AG04450 (cell line): Measurements from ENCODE around the gene PRX. TPM values are rescaled to one million over a fixed set of nuclear protein-coding genes. Genes with fewer than 3 reads are reported as not detected.

ENCODE experiments used
- CTCF ChIA-PET: fragments of 300-600, 350-600 bp; formaldehyde crosslinking; extraction: SDS; loops from one replicate; lab custom pipeline; 2022; ENCODE audit warnings: antibody characterized with exemption, inconsistent platforms; lab: Charles Lee
- POLR2A ChIA-PET: fragments of 350-600 bp; formaldehyde crosslinking; extraction: SDS; loops from one replicate; lab custom pipeline; 2021; ENCODE audit warnings: antibody characterized with exemption, inconsistent platforms; lab: Yijun Ruan, JAX
- DNase-seq: peaks from one replicate; pipeline ENCODE4 v3.0.0-alpha.2; 2011; ENCODE audit warnings: low read depth, low spot score
- H3K27ac ChIP-seq: one replicate; pipeline ENCODE4 v1.5.1; 2012; ENCODE audit warnings: low read depth, low read length, control low read depth
- H3K27me3 ChIP-seq: one replicate; pipeline ENCODE4 v1.6.0; 2012; ENCODE audit warnings: low read length; ENCODE audit not compliant: control insufficient read depth, insufficient read depth
- H3K4me3 ChIP-seq: 2 replicates; pipeline ENCODE4 v1.5.1; 2011; ENCODE audit warnings: mild to moderate bottlenecking, low read depth, low read length, control low read depth
- H3K9me3 ChIP-seq: 2 replicates; pipeline ENCODE4 v1.5.1; 2012; ENCODE audit warnings: low read length; ENCODE audit not compliant: control insufficient read depth, insufficient read depth
- CTCF ChIP-seq: IDR thresholded peaks from 2 replicates; pipeline ENCODE4 v1.5.1; 2011; ENCODE audit warnings: low read depth, low read length, control low read depth, inconsistent platforms
- polyA plus RNA-seq: library from polyadenylated mRNA; depleted of rRNA; stranded (reverse); fragments of >200 nt; gene quantifications from 2 replicates; pipeline ENCODE4 v1.2.3, GENCODE V29; 2011

The PRX gene
- polyA plus RNA-seq, 1 experiment, result 1.8 TPM

- CTCF ChIA-PET, result interaction anchor here (1.0 to 2.3 kb wide), 3 partner anchors 20 to 191 kb away, joined by 3 to 14 read pairs (median 11); no protein-coding TSS in a partner anchor
- Histone ChIP-seq H3K9me3 (no peaks in the 10 kb centered on the region), H3K27me3 (no peaks in the 10 kb centered on the region), H3K4me3 (peak within 1 kb of the TSS; percentile 100), H3K27ac (peak within 1 kb of the TSS; percentile 91)
- peak; percentile 82 for DNase-seq
- POLR2A ChIA-PET, result interaction anchor here (0.5 to 1.5 kb wide), 4 partner anchors 9 to 21 kb away, joined by 3 to 9 read pairs (median 5); partner anchors contain the start of genes BLVRB and SERTAD1
- TF ChIP-seq CTCF, result no peak
These were observed 31.0 kb upstream of the PRX start, which contains the start of gene SERTAD3 for GRCh38 chr19:40444000-40444824. Gene SERTAD3 (minus strand): TSS chr19:40444335. CDS start chr19:40442080, 2,255 bp downstream.

- DNase-seq, result peak; percentile 99
- Histone ChIP-seq H3K27me3 (no peaks in the 10 kb centered on the region), H3K27ac (peak overlapping the region; percentile 91), H3K9me3 (no peaks in the 10 kb centered on the region), H3K4me3 (peak overlapping the region; percentile 100)
- CTCF ChIA-PET, result interaction anchor here (0.5 to 2.3 kb wide), 7 partner anchors 8 to 195 kb away, joined by 3 to 14 read pairs (median 7); no protein-coding TSS in a partner anchor
- POLR2A ChIA-PET, result interaction anchor here (0.5 to 3.4 kb wide), 18 partner anchors 8 to 240 kb away, joined by 3 to 43 read pairs (median 4); partner anchors contain the start of genes BLVRB, C19orf47, PLD3 and SERTAD1
- no peak for TF ChIP-seq CTCF
These were observed 30.2 kb upstream of the PRX start for GRCh38 chr19:40443131-40443999.

- ChIA-PET POLR2A (interaction anchor here (0.5 to 3.4 kb wide), 17 partner anchors 9 to 241 kb away, joined by 3 to 43 read pairs (median 4); partner anchors contain the start of genes BLVRB, C19orf47, PLD3 and SERTAD1), CTCF (interaction anchor here (0.5 to 2.3 kb wide), 5 partner anchors 7 to 196 kb away, joined by 3 to 14 read pairs (median 7); no protein-coding TSS in a partner anchor)
- Histone ChIP-seq H3K9me3 (no peaks in the 10 kb centered on the region), H3K4me3 (peak overlapping the region; percentile 100), H3K27me3 (no peaks in the 10 kb centered on the region), H3K27ac (peak overlapping the region; percentile 77)
- DNase-seq, result no peak
- no peak for TF ChIP-seq CTCF
These were observed 29.4 kb upstream of the PRX start for GRCh38 chr19:40442328-40443130.

GRCh38 chr19:40441719-40442253 is 28.6 kb upstream of the PRX start:
- peak overlapping the region; percentile 100 for H3K4me3 ChIP-seq

More at GRCh38 chr19:40441719-40442253, 28.6 kb upstream of the PRX start:
- no peak for TF ChIP-seq CTCF
- H3K27me3 ChIP-seq, result no peaks in the 10 kb centered on the region
- no peaks in the 10 kb centered on the region for H3K9me3 ChIP-seq
- H3K27ac ChIP-seq, result no peak overlapping the region
- CTCF ChIA-PET, result no interaction called here
- no peak for DNase-seq
- POLR2A ChIA-PET, result interaction anchor here (3.4 kb wide), 1 partner anchor 16 kb away, joined by 43 read pairs; the partner anchor contains the start of gene SERTAD1
